IPS DF 6.9 (cell line): ENCODE data around the gene SKP2.
"Not testable (repeated sequence)": the region's sequence is repeated elsewhere in the genome, so short reads cannot be mapped to it uniquely, and the experiment has no call there.

Experiments used
- DNase-seq: peaks from one replicate; pipeline ENCODE4 v3.0.0-alpha.2; 2013; ENCODE audit warnings: low read depth, low spot score
- H3K27ac ChIP-seq: one replicate; pipeline ENCODE4 v1.5.1; 2013; ENCODE audit warnings: low read length, control low read depth
- H3K27me3 ChIP-seq: 2 replicates; pipeline ENCODE4 v1.6.1; 2013; ENCODE audit warnings: mild to moderate bottlenecking, low read length; ENCODE audit not compliant: control insufficient read depth, insufficient read depth
- H3K36me3 ChIP-seq: 2 replicates; pipeline ENCODE4 v1.6.1; 2013; ENCODE audit warnings: low read length; ENCODE audit not compliant: control insufficient read depth, insufficient read depth
- H3K4me1 ChIP-seq: 2 replicates; pipeline ENCODE4 v1.6.1; 2013; ENCODE audit warnings: low read length; ENCODE audit not compliant: control insufficient read depth, insufficient read depth
- H3K4me3 ChIP-seq: 2 replicates; pipeline ENCODE4 v1.5.1; 2013; ENCODE audit warnings: mild to moderate bottlenecking, low read length
- H3K9me3 ChIP-seq: 2 replicates; pipeline ENCODE4 v1.6.1; 2013; ENCODE audit warnings: low read length, inconsistent platforms; ENCODE audit not compliant: control insufficient read depth, insufficient read depth
- WGBS: extraction: QIAGEN DNeasy Blood & Tissue Kit; methylation state at CpG from one replicate; pipeline ENCODE4 v1.1.7; 2013; ENCODE audit warnings: mixed read lengths, missing lambda C conversion rate; ENCODE audit not compliant: insufficient read length, insufficient coverage; 5-methylcytosine and 5-hydroxymethylcytosine counted together

Gene SKP2

DNA sequence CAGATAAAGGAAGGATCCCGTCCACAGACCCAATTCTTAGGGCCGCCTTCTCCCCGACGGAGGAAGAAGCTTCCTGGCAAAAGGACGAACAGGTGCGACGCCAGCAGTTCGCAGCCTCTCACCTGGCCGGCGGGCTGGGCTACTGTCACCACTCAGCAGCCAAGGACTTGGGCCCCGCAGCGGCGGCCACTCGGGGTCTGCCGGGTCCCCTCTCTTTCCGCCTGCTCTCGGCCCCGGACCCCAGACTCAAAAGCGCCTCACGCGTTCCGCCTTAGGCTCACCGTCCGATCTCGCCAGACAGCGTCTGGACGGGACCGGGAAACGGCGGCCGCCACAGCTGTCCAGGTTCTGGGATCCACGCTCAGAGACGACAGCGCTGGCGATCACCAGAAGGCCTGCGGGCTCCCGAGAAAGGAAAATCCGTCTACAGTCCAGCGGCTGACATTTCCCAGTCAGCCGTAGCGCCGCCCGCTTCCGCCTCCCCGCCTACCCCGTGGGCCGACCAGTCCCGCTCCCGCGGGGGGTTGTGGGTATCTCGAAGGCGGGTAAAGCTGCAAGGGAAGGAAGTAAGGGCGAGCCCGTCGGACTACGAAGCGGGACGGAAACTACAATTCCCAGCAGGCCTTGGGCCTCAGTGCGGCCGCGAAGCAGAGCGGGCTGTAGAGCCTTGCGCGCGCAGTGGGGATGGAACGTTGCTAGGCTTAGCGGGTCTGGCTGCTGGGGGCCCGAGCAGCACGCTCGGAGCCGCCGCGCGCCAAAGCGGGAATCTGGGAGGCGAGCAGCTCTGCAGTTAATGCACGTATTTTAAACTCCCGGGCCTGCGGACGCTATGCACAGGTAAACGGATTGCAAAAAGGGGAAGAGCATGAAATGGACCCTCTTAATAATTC lies at the start of gene SKP2, which contains the start of gene LMBRD2:
Gene SKP2, plus strand, starts transcription at position 678 of the 890 bp plus-strand sequence. Its CDS starts 152 bp downstream, at position 830.
Gene LMBRD2, minus strand, starts transcription at position 454 of the 890 bp plus-strand sequence. CDS start 8,538 bp downstream, outside the sequence.
- WGBS, result no CpG with 5 or more reads among the region's 81 CpGs
- Histone ChIP-seq H3K36me3 (peaks cover 6% of the 10 kb centered on the region; the same call in 1 of the 2 replicates), H3K4me1 (no peaks in the 10 kb centered on the region), H3K4me3 (peak within 1 kb of the TSS; percentile 90), H3K9me3 (no peaks in the 10 kb centered on the region), H3K27me3 (no peaks in the 10 kb centered on the region), H3K27ac (no peak within 1 kb of the TSS)
- peak; percentile 96 for DNase-seq

GRCh38 chr5:36105819-36106218 lies 46.1 kb upstream of the SKP2 start:
- no CpG with 5 or more reads among the region's 2 CpGs for WGBS
- DNase-seq, result no peak

GRCh38 chr5:36108758-36109460 lies 43.0 kb upstream of the SKP2 start:
- WGBS, result no CpG with 5 or more reads among the region's 3 CpGs
- H3K9me3 ChIP-seq, result no peaks in the 10 kb centered on the region
- no peaks in the 10 kb centered on the region for H3K4me1 ChIP-seq
- no peak overlapping the region for H3K27ac ChIP-seq
- no peak for DNase-seq
- no peak overlapping the region for H3K4me3 ChIP-seq
- H3K36me3 ChIP-seq, result no peaks in the 10 kb centered on the region
- no peaks in the 10 kb centered on the region for H3K27me3 ChIP-seq

More at GRCh38 chr5:36105819-36106218, 46.1 kb upstream of the SKP2 start:
- H3K36me3 ChIP-seq, result no peaks in the 10 kb centered on the region
- H3K4me1 ChIP-seq, result no peaks in the 10 kb centered on the region
- H3K4me3 ChIP-seq, result no peak overlapping the region
- H3K27me3 ChIP-seq, result no peaks in the 10 kb centered on the region
- H3K27ac ChIP-seq, result no peak overlapping the region
- no peaks in the 10 kb centered on the region for H3K9me3 ChIP-seq

DNA sequence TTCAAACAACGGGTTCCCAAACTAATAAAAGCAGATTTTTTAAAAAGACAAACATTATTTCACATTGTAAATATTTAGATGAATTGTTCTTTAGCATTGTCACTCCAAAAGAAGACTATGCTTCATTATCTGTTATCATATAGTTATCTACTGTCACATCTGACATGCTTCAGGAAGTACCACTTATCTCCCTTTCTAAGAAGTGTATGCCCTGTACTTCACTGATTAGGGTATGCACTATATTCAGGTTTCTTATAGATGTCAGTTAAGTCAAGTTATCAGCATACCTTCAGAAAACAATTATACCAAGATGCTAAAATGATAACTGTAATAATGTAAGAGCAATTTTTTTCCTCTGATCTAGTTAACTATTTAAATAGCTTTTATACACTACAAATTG lies 40.7 kb upstream of the SKP2 start:
- no peak for DNase-seq
- no peaks in the 10 kb centered on the region for H3K9me3 ChIP-seq
- no peaks in the 10 kb centered on the region for H3K4me1 ChIP-seq
- no peaks in the 10 kb centered on the region for H3K27me3 ChIP-seq
- no CpG with 5 or more reads among the region's 1 CpG for WGBS
- H3K4me3 ChIP-seq, result no peak overlapping the region
- H3K27ac ChIP-seq, result no peak overlapping the region
- H3K36me3 ChIP-seq, result no peaks in the 10 kb centered on the region

DNA sequence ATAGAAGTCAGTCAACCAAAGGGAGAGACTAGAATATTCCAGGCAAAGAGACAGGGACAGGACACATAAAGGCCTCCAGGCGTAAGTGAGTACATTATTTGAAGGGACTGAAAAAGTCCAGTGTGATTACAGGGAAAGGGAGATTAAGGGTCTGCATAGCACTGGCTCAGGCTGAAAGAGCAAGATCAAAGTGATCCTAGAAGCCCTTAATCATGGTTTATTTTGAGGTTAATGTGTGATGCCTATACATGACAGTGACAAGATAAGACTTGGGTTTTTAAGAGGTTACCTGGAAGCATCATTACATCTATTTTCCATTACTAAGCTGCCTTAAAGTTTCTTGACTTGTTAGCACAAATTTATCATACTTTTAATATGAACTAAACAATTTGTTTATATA lies 26.0 kb upstream of the SKP2 start:
- no peaks in the 10 kb centered on the region for H3K36me3 ChIP-seq
- no CpG with 5 or more reads among the region's 1 CpG for WGBS
- H3K9me3 ChIP-seq, result no peaks in the 10 kb centered on the region; the same call in 1 of the 2 replicates
- H3K4me1 ChIP-seq, result no peaks in the 10 kb centered on the region
- no peak for DNase-seq
- H3K4me3 ChIP-seq, result no peak overlapping the region
- no peaks in the 10 kb centered on the region for H3K27me3 ChIP-seq
- no peak overlapping the region for H3K27ac ChIP-seq

GRCh38 chr5:36128795-36129194 lies 23.1 kb upstream of the SKP2 start:
- no peaks in the 10 kb centered on the region for H3K4me1 ChIP-seq
- H3K27me3 ChIP-seq, result no peaks in the 10 kb centered on the region
- DNase-seq, result no peak
- H3K9me3 ChIP-seq, result no peaks in the 10 kb centered on the region; the same call in 1 of the 2 replicates
- no peak overlapping the region for H3K4me3 ChIP-seq
- no peaks in the 10 kb centered on the region for H3K36me3 ChIP-seq
- WGBS, result no CpG with 5 or more reads among the region's 1 CpG
- no peak overlapping the region for H3K27ac ChIP-seq

DNA sequence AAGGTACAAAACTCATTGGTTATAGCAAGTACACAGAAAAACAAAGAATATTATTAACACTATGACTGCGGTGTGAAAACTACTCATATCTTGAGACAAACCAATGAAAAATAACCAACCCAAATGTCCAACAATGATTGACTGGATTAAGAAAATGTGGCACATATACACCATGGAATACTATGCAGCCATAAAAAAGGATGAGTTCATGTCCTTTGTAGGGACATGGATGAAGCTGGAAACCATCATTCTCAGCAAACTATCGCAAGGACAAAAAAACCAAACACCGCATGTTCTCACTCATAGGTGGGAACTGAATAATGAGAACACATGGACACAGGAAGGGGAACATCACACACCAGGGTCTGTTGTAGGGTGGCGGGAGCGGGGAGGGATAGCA lies 22.2 kb upstream of the SKP2 start:
- H3K27ac ChIP-seq, result not testable (repeated sequence)
- WGBS, result no CpG with 5 or more reads among the region's 5 CpGs

DNA sequence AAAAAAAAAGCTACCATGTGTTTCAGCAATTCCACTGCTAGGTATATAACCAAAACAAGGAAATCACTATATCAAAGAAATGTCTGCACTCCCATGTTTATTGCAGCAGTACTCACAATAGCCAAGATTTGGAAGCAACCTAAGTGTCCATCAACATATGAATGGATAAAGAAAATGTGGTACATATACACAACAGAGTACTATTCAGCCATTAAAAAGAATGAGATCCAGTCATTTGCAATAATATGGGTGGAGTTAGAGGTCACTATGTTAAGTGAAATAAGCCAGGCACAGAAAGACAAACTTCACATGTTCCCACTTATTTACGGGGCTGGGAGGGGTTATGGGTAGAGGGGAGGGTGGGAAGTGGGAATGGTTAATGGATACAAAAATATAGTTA lies 18.9 kb upstream of the SKP2 start:
- H3K4me3 ChIP-seq, DNase-seq, H3K27me3 ChIP-seq, H3K36me3 ChIP-seq, H3K4me1 ChIP-seq, H3K9me3 ChIP-seq, H3K27ac ChIP-seq: not testable (repeated sequence)
- no CpG with 5 or more reads among the region's 1 CpG for WGBS

More for the DNA sequence above, 22.2 kb upstream of the SKP2 start:
- not testable (repeated sequence) for H3K27me3 ChIP-seq, H3K9me3 ChIP-seq, H3K4me1 ChIP-seq, H3K36me3 ChIP-seq, DNase-seq, H3K4me3 ChIP-seq

DNA sequence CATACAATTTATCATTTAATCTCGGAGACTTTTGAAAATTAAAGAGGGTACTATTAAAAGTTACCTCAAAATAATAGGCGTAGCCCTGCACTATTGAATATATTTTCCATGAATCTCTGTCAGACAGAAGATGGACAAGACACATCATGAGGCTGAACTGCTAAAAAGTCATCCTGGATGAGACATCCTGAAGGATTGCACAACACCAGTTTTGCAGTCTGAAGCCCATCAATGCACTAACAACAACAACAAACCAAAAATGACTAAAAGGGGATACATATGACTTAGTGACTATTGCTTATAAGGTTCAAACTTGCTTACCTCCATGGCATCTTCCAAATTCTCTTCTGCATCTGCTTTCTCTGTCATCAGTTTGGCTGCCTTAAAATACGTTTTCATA lies 15.9 kb upstream of the SKP2 start:
- no peaks in the 10 kb centered on the region for H3K36me3 ChIP-seq
- WGBS, result no CpG with 5 or more reads among the region's 3 CpGs
- H3K27me3 ChIP-seq, result no peaks in the 10 kb centered on the region
- H3K4me1 ChIP-seq, result no peaks in the 10 kb centered on the region
- no peak overlapping the region for H3K27ac ChIP-seq
- no peaks in the 10 kb centered on the region for H3K9me3 ChIP-seq
- H3K4me3 ChIP-seq, result no peak overlapping the region
- DNase-seq, result no peak

GRCh38 chr5:36136581-36136980 lies 15.3 kb upstream of the SKP2 start:
- Histone ChIP-seq H3K27ac (no peak overlapping the region), H3K27me3 (no peaks in the 10 kb centered on the region), H3K4me1 (no peaks in the 10 kb centered on the region), H3K36me3 (no peaks in the 10 kb centered on the region), H3K9me3 (no peaks in the 10 kb centered on the region), H3K4me3 (no peak overlapping the region)
- no peak for DNase-seq
